Measurements from ENCODE around the gene FGB. TPM values are rescaled to one million over a fixed set of nuclear protein-coding genes. Genes with fewer than 3 reads are reported as not detected.

Gene FGB
- total RNA-seq, 4 donors from 2014 or later: 40.9 TPM; not detected in 3

- TF ChIP-seq POLR2A (IDR thresholded peaks at IDR 0.05) (no peak), EP300 (IDR thresholded peaks at IDR 0.05) (no peak), CTCF (IDR thresholded peaks at IDR 0.05) (no peak), POLR2AphosphoS5 (IDR thresholded peaks at IDR 0.05) (no peak)
- H3K4me3 ChIP-seq: no peak overlapping the region
- DNase-seq (ENCODE audit: low spot score in 2 of 2): no peak
- H3K27me3 ChIP-seq: no peaks in the 10 kb centered on the region
- H3K27ac ChIP-seq: no peak overlapping the region
- WGBS: 52% methylated on average over 2 of the region's 2 CpGs
- H3K9me3 ChIP-seq: no peaks in the 10 kb centered on the region
- no peaks in the 10 kb centered on the region for H3K36me3 ChIP-seq
- peaks cover 15% of the 10 kb centered on the region for H3K4me1 ChIP-seq
Measured at GRCh38 chr4:154526151-154526550, 36.7 kb upstream of the FGB start.

DNA sequence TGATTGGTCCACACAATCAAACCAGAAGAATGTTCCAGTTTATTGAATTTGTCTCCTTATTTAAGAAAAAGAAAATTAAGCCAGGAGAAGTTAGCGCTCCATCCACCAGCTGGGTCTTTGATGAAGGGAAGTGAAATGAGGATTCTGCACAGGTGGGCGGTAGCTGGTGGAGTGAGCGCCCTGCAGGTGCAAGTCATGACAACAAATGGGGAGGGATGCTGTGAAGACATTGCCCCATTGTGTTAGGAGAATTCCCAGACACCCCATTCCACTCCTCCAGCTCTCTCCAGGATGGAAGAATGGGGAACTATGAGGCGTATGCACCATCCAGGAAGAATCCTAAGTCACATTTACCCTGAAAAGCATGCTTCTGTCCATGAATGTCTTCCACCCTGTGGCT lies 35.5 kb upstream of the FGB start:
- no peak for DNase-seq (ENCODE audit: low spot score in 2 of 2)
- no peak for TF ChIP-seq POLR2AphosphoS5 (IDR thresholded peaks at IDR 0.05)
- no peak for TF ChIP-seq CTCF (IDR thresholded peaks at IDR 0.05)
- no peak for TF ChIP-seq EP300 (IDR thresholded peaks at IDR 0.05)
- TF ChIP-seq POLR2A (IDR thresholded peaks at IDR 0.05): no peak
- Histone ChIP-seq H3K27ac (no peak overlapping the region), H3K36me3 (no peaks in the 10 kb centered on the region), H3K4me1 (peaks cover 15% of the 10 kb centered on the region), H3K4me3 (no peak overlapping the region), H3K27me3 (no peaks in the 10 kb centered on the region), H3K9me3 (no peaks in the 10 kb centered on the region)
- WGBS: 84% methylated on average over 4 of the region's 4 CpGs

DNA sequence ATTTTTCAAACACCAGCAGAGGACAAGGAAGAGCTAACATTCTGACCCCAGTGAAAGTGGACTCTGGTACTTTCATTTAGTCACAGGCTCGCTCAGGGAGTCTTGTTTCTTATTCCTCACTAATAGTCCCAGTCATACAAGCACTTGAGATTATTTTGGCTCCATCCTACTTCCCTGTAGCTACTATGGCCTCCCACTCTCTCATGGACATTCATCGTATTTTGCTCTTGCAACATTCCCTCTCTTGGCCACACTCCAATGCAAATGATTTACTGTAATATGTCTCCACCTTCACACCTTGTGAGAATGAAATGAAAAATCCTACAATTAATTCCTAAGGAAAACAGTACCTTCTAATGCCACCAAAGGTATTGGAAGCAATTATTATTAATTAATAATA lies 33.9 kb upstream of the FGB start:
- no peaks in the 10 kb centered on the region for H3K27me3 ChIP-seq
- H3K4me3 ChIP-seq: no peak overlapping the region
- WGBS: 32% methylated on average over 2 of the region's 2 CpGs
- DNase-seq (ENCODE audit: low spot score in 2 of 2): no peak
- no peak for TF ChIP-seq EP300 (IDR thresholded peaks at IDR 0.05)
- TF ChIP-seq POLR2AphosphoS5 (IDR thresholded peaks at IDR 0.05): no peak
- no peak for TF ChIP-seq CTCF (IDR thresholded peaks at IDR 0.05)
- no peak for TF ChIP-seq POLR2A (IDR thresholded peaks at IDR 0.05)
- H3K9me3 ChIP-seq: no peaks in the 10 kb centered on the region
- H3K4me1 ChIP-seq: peaks cover 15% of the 10 kb centered on the region
- H3K36me3 ChIP-seq: no peaks in the 10 kb centered on the region
- H3K27ac ChIP-seq: no peak overlapping the region

DNA sequence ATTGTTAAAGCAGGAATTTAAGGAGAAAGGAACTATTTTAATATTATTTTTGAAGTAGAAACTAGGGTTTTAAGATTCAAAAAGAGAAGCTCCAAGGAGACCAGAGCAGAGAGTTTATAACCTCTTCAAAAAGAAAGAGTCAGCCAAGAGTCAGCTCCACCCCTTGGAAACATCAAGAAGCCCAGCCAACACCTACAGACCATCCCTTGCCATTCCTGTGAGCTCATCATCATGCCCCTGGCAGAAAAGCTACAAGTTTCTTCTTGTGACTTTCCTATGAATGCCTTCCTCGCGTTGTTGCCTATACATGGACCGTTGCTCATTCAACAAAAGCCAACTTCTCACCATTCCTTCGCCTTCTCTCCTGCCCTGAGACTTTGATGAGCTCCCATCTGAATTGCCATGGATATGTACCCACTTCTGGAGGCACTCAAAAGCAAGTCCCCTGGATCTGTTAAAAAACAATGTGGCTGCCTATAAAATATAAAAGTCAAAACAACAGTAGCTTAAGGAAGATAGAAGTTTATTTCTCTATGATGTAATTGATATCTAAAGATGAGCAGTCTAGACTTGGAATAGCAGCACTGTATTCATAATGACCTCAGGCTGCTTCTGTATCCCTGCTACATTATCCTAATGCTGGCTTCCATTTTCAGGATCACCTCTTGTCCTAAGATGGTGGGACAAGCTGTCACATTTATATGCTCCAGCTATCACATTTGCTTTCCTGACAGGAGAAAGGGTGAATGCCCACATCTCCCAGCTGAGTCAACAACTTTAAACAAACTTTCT lies 32.9 kb upstream of the FGB start:
- no peaks in the 10 kb centered on the region for H3K36me3 ChIP-seq
- no peak for DNase-seq (ENCODE audit: low spot score in 2 of 2)
- TF ChIP-seq CTCF (IDR thresholded peaks at IDR 0.05) (no peak), POLR2A (IDR thresholded peaks at IDR 0.05) (no peak), EP300 (IDR thresholded peaks at IDR 0.05) (no peak), POLR2AphosphoS5 (IDR thresholded peaks at IDR 0.05) (no peak)
- H3K27ac ChIP-seq: no peak overlapping the region
- no peaks in the 10 kb centered on the region for H3K9me3 ChIP-seq
- no peaks in the 10 kb centered on the region for H3K27me3 ChIP-seq
- peaks cover 15% of the 10 kb centered on the region for H3K4me1 ChIP-seq
- H3K4me3 ChIP-seq: no peak overlapping the region
- WGBS: 43% methylated on average over 4 of the region's 4 CpGs

- whole genome bisulfite sequencing: 87% methylated on average over 1 of the region's 1 CpG
Measured at GRCh38 chr4:154534296-154534695, 28.5 kb upstream of the FGB start.

More at GRCh38 chr4:154534296-154534695, 28.5 kb upstream of the FGB start:
- H3K27me3 ChIP-seq: no peaks in the 10 kb centered on the region
- H3K36me3 ChIP-seq: peaks cover 25% of the 10 kb centered on the region
- no peak for TF ChIP-seq POLR2A (IDR thresholded peaks at IDR 0.05)
- no peak for TF ChIP-seq POLR2AphosphoS5 (IDR thresholded peaks at IDR 0.05)
- TF ChIP-seq CTCF (IDR thresholded peaks at IDR 0.05): no peak
- no peak for TF ChIP-seq EP300 (IDR thresholded peaks at IDR 0.05)
- H3K27ac ChIP-seq: no peak overlapping the region
- peaks cover 10% of the 10 kb centered on the region for H3K4me1 ChIP-seq
- no peak overlapping the region for H3K4me3 ChIP-seq
- DNase-seq (ENCODE audit: low spot score in 2 of 2): no peak
- H3K9me3 ChIP-seq: no peaks in the 10 kb centered on the region
